Stimulated activated memory B cell treated with anti-CD40 and anti-IgM and Interleukin-4, amounts not matched to agents 10 μg/mL and 1 μg/mL and 100 μg/mL, for 72 hours (primary cell): ENCODE data around the gene POU3F1.

Source experiments
- ATAC-seq: fragments of 150-1000 bp; cut with Tn5 transposase; 2 replicates; pipeline ENCODE4 v1.10.0; 2021
- H3K27ac Mint-ChIP-seq: one replicate; pipeline ENCODE4 v1.8.0; 2022; ENCODE audit warnings: mild to moderate bottlenecking, mixed read lengths
- H3K27me3 Mint-ChIP-seq: one replicate; pipeline ENCODE4 v1.8.0; 2022; ENCODE audit warnings: mixed read lengths
- H3K36me3 Mint-ChIP-seq: one replicate; pipeline ENCODE4 v1.8.0; 2022; ENCODE audit warnings: mixed read lengths
- H3K4me1 Mint-ChIP-seq: one replicate; pipeline ENCODE4 v1.8.0; 2022; ENCODE audit warnings: mixed read lengths
- H3K4me3 Mint-ChIP-seq: one replicate; pipeline ENCODE4 v1.8.0; 2022; ENCODE audit warnings: mild to moderate bottlenecking, moderate library complexity, mixed read lengths
- H3K9me3 Mint-ChIP-seq: one replicate; pipeline ENCODE4 v1.8.0; 2022; ENCODE audit warnings: mixed read lengths

POU3F1 gene

DNA sequence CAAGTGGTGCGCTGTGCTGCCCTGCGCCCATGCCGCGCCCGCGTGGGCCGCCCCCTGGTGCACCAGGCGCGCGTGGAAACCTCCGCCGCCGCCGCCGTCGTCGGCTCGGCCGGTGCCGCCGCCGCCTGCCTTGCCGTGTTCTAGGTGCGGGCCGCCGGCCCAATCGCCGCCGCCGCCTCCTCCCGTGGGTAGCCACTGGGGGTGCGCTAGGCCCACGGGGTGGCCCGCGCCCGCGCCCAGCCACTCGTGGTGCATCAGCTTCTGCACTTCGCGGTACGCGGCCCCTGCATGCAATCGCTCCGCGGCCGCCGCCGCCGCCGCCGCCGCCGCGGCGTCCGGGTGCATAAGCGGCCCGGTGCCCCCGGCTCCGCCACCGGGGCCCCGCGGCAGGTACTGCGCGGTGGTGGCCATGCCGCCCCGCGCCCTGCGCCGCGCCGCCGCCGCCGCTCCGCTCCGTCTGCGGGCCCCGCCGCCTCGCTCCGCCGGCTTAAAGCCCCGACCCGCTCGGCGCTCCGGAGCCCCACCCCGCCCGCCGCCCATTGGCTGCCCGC is at the start of gene POU3F1:
POU3F1 (minus strand) TSS at position 461 of the 551 bp plus-strand sequence; CDS start at position 411, 50 bp downstream.
- Mint-ChIP-seq H3K4me3 (peak within 1 kb of the TSS; percentile 85), H3K4me1 (peaks cover 46% of the 10 kb centered on the region), H3K36me3 (no peaks in the 10 kb centered on the region), H3K27me3 (peaks cover 37% of the 10 kb centered on the region), H3K9me3 (no peaks in the 10 kb centered on the region), H3K27ac (peak within 1 kb of the TSS; percentile 18)
- ATAC-seq, result peak; percentile 11

DNA sequence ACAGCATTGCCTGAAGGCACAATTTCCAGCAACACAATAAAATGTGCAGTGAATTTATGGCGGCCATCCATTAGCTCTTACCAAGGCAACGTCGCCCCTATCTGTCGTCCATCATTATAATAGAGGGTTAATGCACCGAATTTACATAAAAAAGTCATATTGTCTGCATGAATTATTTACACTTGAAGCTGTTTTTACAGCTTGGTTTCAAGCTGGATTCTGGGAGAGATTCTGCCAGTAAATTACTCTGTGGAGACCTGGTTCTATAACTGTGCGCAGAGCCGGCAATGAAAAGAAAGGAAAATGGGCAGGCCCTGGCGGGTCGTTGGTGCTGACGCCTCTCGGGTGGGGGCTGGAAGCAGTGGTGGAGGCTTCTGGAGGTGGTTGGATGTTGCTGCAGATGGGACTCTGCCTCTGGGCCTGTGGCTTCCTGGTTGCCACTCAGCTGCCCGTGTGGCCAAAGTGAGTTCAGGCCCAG is 48.9 kb upstream of the POU3F1 start:
- H3K36me3 Mint-ChIP-seq, result no peaks in the 10 kb centered on the region
- no peak overlapping the region for H3K27ac Mint-ChIP-seq
- H3K9me3 Mint-ChIP-seq, result no peaks in the 10 kb centered on the region
- H3K27me3 Mint-ChIP-seq, result peaks cover 32% of the 10 kb centered on the region
- H3K4me1 Mint-ChIP-seq, result peaks cover 11% of the 10 kb centered on the region
- no peak for ATAC-seq
- H3K4me3 Mint-ChIP-seq, result no peak overlapping the region

DNA sequence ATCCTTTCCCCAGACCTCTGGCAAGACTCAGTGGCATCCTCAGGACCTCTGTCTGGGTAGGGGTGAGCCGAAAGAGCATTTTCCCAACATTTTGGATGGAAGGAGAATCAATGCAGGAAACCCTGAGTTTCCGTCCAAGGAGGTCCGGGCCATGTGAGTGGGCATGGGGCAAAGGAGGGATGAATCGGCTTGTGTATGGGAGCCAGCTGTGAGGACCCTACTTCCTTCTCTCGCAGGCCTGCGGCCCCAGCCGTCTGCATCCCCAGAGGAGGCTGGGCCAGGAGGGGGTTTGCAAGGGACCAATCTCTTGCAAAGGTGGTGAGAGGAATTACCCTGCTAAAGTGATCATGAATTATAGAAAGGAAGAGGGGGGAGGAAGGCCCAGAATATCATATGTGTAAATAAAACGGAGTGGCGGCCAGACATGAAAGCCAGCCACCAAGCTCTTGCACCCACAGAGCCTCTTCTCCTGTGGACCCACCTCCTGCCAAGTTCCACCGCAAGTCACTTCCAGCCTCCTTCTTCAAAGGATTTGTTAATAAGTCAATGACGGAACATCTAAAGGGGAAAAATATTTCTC is 48.2 kb upstream of the POU3F1 start:
- Mint-ChIP-seq H3K4me1 (peaks cover 11% of the 10 kb centered on the region), H3K27ac (no peak overlapping the region), H3K36me3 (no peaks in the 10 kb centered on the region), H3K27me3 (peaks cover 39% of the 10 kb centered on the region), H3K9me3 (no peaks in the 10 kb centered on the region), H3K4me3 (no peak overlapping the region)
- no peak for ATAC-seq

DNA sequence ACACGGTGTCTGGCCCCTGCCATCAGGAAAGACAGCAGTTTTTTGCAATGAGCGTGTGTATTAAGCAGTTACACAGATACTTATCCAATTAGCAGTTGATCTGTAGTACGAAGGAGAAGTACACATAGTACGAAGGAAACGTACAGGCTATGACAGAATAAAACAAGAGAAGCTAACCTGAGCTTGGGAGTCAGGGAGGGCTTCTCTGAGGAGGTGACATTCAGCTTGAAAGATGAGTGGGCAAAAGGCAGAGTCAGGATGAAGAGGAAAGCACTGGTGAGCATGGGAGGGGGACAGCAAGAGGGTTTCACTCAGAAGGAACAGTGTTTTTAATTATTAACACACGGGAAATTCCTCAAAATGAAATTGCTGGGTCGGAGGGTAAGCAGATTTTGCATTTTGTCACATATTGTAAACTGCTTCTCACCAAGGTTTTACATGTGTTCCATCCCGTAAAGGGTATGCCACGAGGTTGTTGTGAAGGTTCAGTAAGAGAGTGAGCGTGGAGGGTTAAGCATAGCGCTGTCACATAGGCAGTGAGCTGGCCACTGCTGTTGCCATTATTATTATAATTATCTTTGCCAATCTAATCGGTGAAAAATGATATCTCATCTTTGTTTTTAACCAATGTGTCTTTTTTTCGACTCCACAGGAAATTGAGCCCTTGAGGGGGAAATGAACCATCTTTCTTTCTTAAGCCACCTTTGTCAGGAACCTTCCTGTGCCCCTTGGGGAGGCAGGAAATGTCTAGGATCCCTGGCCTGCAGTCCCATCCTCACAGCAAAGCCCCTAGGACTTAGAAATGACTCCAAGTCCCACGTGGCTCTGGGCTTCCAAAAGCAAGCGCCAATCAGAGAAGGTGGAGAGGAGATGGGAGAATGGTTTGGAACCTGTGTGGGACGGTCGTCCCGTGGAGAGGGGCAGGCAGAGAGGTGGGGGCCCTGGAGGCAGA is 47.3 kb upstream of the POU3F1 start:
- Mint-ChIP-seq H3K9me3 (no peaks in the 10 kb centered on the region), H3K27ac (no peak overlapping the region), H3K27me3 (peaks cover 45% of the 10 kb centered on the region), H3K4me1 (peaks cover 11% of the 10 kb centered on the region), H3K4me3 (no peak overlapping the region), H3K36me3 (no peaks in the 10 kb centered on the region)
- ATAC-seq, result no peak

DNA sequence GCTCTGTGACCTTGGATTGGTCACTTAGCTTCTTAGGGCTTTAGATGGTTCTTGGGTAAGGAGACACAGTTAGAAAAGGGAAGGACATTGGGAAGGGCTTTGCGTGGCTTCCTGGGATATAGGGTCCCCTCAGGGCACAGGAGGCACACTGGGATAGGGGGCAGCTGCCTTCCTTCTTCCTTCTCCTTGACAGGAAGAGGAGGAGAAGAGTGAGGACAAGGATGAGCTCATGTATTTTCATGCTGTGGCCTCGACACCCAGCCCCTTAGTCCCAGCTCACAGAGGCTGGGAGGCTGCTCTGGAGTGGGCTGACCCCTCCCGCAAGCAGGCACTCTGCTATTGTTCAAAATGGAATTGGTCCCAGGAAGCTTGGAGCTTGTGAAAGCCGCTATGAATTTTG is 45.7 kb upstream of the POU3F1 start:
- H3K9me3 Mint-ChIP-seq, result no peaks in the 10 kb centered on the region
- H3K4me3 Mint-ChIP-seq, result no peak overlapping the region
- H3K4me1 Mint-ChIP-seq, result peaks cover 11% of the 10 kb centered on the region
- H3K27me3 Mint-ChIP-seq, result peaks cover 45% of the 10 kb centered on the region
- H3K27ac Mint-ChIP-seq, result no peak overlapping the region
- H3K36me3 Mint-ChIP-seq, result no peaks in the 10 kb centered on the region
- no peak for ATAC-seq

DNA sequence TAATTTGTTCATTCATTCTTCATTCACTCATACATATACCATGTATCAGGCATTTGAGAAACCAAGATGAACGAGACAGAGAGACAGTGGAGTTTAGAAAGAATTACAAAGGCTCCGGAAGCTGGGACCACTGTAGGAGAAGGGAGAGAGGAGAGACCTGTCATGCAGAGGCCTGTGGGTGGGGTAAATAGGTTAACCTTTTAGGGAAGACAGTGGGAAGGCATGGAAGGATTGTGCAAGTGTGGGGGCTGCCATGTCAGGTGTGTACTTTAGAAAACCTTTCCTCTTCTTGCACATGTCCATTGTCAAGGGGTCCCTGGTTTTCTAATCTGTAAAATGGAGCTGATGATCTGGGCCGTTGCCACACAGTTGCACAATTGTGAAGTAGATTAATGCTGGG is 44.2 kb upstream of the POU3F1 start:
- Mint-ChIP-seq H3K4me3 (no peak overlapping the region), H3K36me3 (no peaks in the 10 kb centered on the region), H3K27ac (no peak overlapping the region), H3K9me3 (no peaks in the 10 kb centered on the region), H3K27me3 (peaks cover 45% of the 10 kb centered on the region), H3K4me1 (peaks cover 11% of the 10 kb centered on the region)
- ATAC-seq, result no peak

DNA sequence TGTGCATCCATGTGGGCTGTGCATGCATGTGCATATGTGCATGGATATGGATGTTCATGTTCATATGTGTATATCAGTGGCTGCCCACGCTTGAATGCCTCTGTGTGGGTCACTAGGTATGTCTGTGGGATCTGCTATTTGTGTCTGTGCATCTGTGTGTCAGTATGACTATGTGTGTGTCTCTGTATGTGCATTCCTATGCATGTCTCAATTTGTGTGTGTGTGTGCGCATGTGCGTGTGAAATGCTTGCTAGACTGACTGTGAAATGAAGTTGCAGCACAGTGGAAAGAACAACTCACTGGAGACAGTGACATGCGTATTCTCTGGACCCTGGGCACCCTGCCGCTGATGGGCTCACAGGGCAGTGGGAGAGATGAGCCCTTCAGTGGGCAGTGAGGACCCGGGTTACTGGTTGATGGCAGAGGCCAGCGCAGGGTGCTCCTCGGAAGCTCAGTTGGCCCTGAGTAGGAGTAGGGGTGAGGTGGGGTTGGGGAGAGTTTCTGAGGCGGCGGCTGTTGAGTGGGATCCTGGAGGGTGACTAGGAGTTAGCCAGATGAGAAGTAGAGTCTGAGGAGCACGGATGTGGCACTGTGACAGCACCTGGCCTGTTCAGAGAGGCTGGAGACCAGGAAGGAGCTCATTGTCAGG is 43.2 kb upstream of the POU3F1 start:
- no peak overlapping the region for H3K4me3 Mint-ChIP-seq
- H3K9me3 Mint-ChIP-seq, result no peaks in the 10 kb centered on the region
- no peak for ATAC-seq
- H3K27ac Mint-ChIP-seq, result no peak overlapping the region
- no peaks in the 10 kb centered on the region for H3K36me3 Mint-ChIP-seq
- peaks cover 45% of the 10 kb centered on the region for H3K27me3 Mint-ChIP-seq
- peaks cover 11% of the 10 kb centered on the region for H3K4me1 Mint-ChIP-seq

DNA sequence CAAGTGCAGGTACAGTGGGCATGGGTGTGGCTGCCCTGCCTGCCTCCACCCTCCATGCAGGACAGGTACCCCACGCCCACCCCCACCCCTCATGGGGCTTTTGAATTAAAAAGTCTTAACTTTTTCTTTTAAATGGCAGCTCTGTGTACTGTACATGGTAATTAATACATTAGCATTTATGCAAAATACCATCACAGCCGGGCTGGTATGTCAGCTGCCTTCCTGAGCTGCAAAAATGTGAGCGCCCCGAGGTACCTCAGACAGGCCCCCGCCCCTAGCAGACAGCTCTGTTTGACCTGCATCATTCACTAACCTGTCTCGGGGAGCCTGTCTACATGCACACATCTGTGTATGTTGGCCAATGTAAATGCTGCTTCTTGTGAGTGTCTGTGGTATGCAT is 42.2 kb upstream of the POU3F1 start:
- no peak overlapping the region for H3K27ac Mint-ChIP-seq
- H3K27me3 Mint-ChIP-seq, result peaks cover 34% of the 10 kb centered on the region
- H3K4me3 Mint-ChIP-seq, result no peak overlapping the region
- H3K36me3 Mint-ChIP-seq, result no peaks in the 10 kb centered on the region
- peaks cover 7% of the 10 kb centered on the region for H3K4me1 Mint-ChIP-seq
- ATAC-seq, result no peak
- H3K9me3 Mint-ChIP-seq, result no peaks in the 10 kb centered on the region

DNA sequence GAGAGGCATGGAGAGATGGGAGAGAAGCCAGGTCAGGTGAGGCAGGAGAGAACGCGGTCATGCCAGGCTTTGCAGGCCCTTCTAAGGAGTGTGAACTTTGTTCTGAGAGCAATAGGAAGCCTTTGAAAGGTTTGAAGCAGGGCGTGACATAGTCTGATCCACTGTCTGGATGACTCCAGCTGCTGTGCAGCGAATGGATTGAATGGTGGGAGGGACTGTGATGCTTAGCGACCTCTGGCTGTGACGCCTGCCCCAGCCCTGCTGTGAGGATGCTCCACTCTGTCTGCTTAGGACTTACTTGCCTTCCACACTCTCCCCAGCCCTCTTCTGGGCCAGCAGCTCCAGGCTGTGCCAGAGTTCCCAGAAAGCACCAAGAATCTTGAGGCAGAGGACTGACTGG is 41.8 kb upstream of the POU3F1 start:
- Mint-ChIP-seq H3K4me3 (no peak overlapping the region), H3K36me3 (no peaks in the 10 kb centered on the region), H3K9me3 (no peaks in the 10 kb centered on the region), H3K27me3 (peaks cover 30% of the 10 kb centered on the region), H3K4me1 (peaks cover 3% of the 10 kb centered on the region), H3K27ac (no peak overlapping the region)
- no peak for ATAC-seq

DNA sequence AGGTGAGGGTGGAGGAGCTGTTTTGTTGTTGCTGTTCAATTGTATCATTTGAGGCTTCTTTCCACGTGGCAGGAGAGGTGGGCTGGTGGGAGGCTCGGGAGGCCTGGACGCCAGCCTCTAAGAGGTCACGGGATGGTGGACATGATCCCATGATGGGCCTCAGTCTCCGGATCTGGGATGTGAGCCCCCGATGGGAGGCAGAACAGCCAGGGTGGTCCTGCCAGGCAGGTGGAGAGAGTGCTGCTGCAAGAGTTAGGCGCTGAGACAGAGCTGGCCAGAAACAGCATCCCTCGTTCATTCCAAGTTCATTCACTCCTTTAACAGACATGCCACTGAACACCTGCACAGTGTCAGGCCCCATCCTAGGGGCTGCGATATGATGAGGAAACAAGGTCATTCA is 41.1 kb upstream of the POU3F1 start:
- H3K4me3 Mint-ChIP-seq, result no peak overlapping the region
- no peaks in the 10 kb centered on the region for H3K4me1 Mint-ChIP-seq
- H3K27ac Mint-ChIP-seq, result no peak overlapping the region
- H3K9me3 Mint-ChIP-seq, result no peaks in the 10 kb centered on the region
- no peaks in the 10 kb centered on the region for H3K36me3 Mint-ChIP-seq
- ATAC-seq, result no peak
- H3K27me3 Mint-ChIP-seq, result peaks cover 24% of the 10 kb centered on the region

DNA sequence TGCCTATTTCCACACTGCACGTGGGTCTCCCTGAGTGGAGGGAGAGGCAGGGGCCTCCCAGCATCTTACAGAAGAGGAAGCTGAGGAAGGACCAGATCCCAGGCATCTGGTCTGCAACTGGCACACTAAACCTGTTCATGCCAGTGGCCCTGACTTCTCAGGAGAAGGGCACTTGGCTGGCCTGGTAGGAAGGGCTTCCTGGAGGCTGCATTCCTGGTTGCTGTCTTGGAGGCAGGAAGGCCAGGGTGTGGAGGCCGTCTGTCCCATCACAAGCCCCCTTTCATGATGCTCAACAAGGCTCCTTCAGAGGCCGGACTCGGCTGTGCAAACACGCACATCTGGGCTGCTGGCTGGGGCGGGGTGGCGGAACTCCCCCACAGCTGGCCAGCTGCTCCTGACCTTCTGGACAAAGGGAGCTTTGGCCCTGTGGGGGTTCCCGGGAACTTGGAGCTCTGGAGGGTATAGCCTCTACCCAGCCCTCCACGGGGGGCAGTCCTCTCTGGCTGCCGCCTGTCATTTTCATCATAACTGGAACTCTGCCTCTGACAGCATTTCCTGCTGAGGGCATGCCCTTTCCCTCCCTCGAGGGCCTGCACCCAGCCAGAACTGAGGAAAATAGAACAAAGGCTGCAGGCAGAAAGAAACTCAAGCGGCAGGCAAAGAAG is 39.2 kb upstream of the POU3F1 start:
- Mint-ChIP-seq H3K9me3 (no peaks in the 10 kb centered on the region), H3K4me3 (no peak overlapping the region), H3K4me1 (no peaks in the 10 kb centered on the region), H3K27me3 (peaks cover 16% of the 10 kb centered on the region), H3K36me3 (no peaks in the 10 kb centered on the region), H3K27ac (no peak overlapping the region)
- ATAC-seq, result no peak

DNA sequence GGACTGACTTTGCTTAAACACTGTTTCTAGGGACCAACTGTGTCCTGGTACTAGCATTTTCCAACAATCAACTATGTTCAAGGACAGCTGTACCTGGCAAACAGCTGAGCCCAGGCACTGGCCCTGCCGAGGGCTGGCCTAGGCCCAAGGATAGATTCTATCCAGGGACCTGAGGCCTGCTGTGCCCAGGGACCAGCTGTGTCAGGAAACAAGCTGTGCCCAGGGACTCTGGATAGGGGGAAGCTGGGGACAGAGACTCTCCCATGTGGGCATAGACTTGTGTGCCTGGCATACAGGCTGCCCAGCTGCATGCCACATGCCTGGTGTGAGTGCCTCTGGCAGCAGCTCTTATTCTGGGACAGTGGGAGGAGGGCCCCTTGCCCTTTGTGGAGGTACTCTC is 38.1 kb upstream of the POU3F1 start:
- Mint-ChIP-seq H3K4me3 (no peak overlapping the region), H3K36me3 (no peaks in the 10 kb centered on the region), H3K4me1 (no peaks in the 10 kb centered on the region), H3K9me3 (no peaks in the 10 kb centered on the region), H3K27ac (no peak overlapping the region), H3K27me3 (peaks cover 5% of the 10 kb centered on the region)
- no peak for ATAC-seq

DNA sequence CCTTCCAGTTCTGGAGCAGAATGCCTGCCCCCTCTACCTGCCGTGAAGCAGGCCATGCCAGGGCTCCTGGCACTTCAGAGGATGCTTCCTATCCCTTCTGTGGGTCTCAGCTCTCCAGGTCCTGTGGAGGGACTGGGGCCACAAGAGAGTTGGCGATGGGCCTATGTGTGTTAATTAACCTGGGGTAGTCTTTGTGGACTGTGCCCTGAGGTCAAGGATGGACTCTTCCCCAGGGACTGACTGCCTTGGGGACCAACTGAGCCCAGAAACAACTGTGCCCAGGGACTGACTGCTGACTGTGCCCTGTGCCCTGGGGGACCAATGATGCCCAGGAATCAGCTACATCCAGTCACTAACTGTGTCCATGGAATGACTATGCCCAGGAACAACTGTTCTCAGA is 37.5 kb upstream of the POU3F1 start:
- H3K9me3 Mint-ChIP-seq, result no peaks in the 10 kb centered on the region
- H3K27me3 Mint-ChIP-seq, result no peaks in the 10 kb centered on the region
- ATAC-seq, result no peak
- H3K4me1 Mint-ChIP-seq, result no peaks in the 10 kb centered on the region
- no peak overlapping the region for H3K27ac Mint-ChIP-seq
- no peaks in the 10 kb centered on the region for H3K36me3 Mint-ChIP-seq
- no peak overlapping the region for H3K4me3 Mint-ChIP-seq

DNA sequence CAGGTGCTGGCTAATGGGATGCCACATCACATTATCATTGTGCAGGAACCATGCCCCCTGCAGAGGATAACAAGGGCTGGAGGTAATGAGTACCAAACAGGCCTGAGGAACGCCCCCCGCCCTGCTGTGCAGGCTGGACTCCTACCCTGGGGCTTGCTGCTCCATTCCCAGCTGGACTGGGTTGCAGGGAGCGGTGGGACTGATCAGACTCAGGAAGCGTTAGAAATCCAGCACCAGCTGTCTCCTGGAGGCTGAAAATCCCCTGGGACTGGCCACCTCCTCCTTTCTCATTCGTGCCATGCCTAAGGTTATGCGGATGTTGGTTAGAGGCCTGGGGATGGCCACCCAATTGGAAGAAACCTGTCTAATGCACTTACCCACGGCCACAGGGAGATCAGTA is 36.9 kb upstream of the POU3F1 start:
- H3K36me3 Mint-ChIP-seq, result no peaks in the 10 kb centered on the region
- H3K27me3 Mint-ChIP-seq, result no peaks in the 10 kb centered on the region
- no peaks in the 10 kb centered on the region for H3K9me3 Mint-ChIP-seq
- no peaks in the 10 kb centered on the region for H3K4me1 Mint-ChIP-seq
- H3K27ac Mint-ChIP-seq, result no peak overlapping the region
- H3K4me3 Mint-ChIP-seq, result no peak overlapping the region
- ATAC-seq, result no peak

DNA sequence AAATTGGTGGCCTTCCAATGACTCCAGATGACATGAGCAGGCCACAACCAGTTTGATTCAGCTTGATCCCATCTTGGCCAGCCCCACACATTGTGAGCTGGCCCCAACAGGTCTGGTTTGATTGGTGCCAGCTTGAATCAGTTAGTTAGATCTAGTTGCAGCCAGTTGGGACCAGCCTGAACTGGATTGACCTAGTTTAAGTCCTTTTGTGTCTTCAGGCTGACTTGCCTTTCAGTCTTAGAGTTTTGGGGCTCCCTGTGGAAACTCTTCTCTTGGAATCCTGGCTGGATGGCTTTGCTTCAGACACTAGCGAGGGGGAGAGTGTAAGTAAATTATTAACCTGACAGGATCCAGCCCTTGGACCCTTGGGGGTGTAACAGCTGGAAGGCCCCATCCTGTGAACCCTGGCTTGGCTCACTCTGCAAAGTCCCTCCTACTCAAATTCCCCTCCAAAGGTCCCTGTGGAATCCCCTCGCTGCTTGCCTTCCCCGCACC is 36.2 kb upstream of the POU3F1 start:
- no peaks in the 10 kb centered on the region for H3K36me3 Mint-ChIP-seq
- H3K4me1 Mint-ChIP-seq, result no peaks in the 10 kb centered on the region
- no peak overlapping the region for H3K27ac Mint-ChIP-seq
- no peaks in the 10 kb centered on the region for H3K9me3 Mint-ChIP-seq
- ATAC-seq, result no peak
- H3K27me3 Mint-ChIP-seq, result no peaks in the 10 kb centered on the region
- no peak overlapping the region for H3K4me3 Mint-ChIP-seq
